Tibial artery (tissue), 4 donors: Measurements from ENCODE around the gene FGFR2.
A peak's percentile ranks its signal among the peaks of the same experiment; 100 is the strongest.

Experiments used
- DNase-seq, 2 donors: peaks; one replicate each; pipeline ENCODE4 v3.0.0-alpha.2; 2019
- H3K27ac ChIP-seq, 2 donors: fragments of 200-600 bp; sonication (generic) in 1 of 2; 1 replicate in 1 of 2; 2 replicates in 1 of 2; pipeline ENCODE4 v1.5.1; 2018 to 2019; ENCODE audit warnings: mild to moderate bottlenecking in 1 of 2
- H3K27me3 ChIP-seq, 2 donors: fragments of 200-600 bp; sonication (generic) in 1 of 2; one replicate each; pipeline versions ENCODE4 v1.5.1 to v1.6.0; 2016 to 2019
- H3K36me3 ChIP-seq, 3 donors: fragments of 200-600 bp; sonication (generic) in 2 of 3; one replicate each; pipeline ENCODE4 v1.5.1; 2016 to 2019; ENCODE audit warnings: mild to moderate bottlenecking in 2 of 3
- H3K4me1 ChIP-seq, 4 donors: fragments of 200-600 bp; sonication (generic) in 2 of 4; 1 replicate in 3 of 4; 2 replicates in 1 of 4; pipeline ENCODE4 v1.5.1; 2016 to 2019
- H3K4me3 ChIP-seq, 2 donors: fragments of 200-600 bp; sonication (generic) in 1 of 2; 1 replicate in 1 of 2; 2 replicates in 1 of 2; pipeline ENCODE4 v1.5.1; 2018 to 2019; ENCODE audit warnings: mild to moderate bottlenecking in 2 of 2
- H3K9me3 ChIP-seq, 3 donors: fragments of 200-600 bp; sonication (generic) in 1 of 3; one replicate each; pipeline ENCODE4 v1.5.1; 2016 to 2019
- CTCF ChIP-seq, 2 experiments: fragments of 200-600 bp in 1 of 2; fragments of 450-650 bp in 1 of 2; IDR thresholded peaks; one replicate each; pipeline ENCODE4 v1.5.1; 2017 to 2019; ENCODE audit warnings: antibody characterized with exemption in 2 of 2, mild to moderate bottlenecking in 1 of 2, moderate library complexity in 1 of 2
- intact Hi-C: fragments of 100-400 bp; cut with DNase I; formaldehyde crosslinking; loops from one replicate; pipeline ENCODE4 v1.15.0; 2023; ENCODE audit warnings: low total_unique reads

Gene FGFR2

DNA sequence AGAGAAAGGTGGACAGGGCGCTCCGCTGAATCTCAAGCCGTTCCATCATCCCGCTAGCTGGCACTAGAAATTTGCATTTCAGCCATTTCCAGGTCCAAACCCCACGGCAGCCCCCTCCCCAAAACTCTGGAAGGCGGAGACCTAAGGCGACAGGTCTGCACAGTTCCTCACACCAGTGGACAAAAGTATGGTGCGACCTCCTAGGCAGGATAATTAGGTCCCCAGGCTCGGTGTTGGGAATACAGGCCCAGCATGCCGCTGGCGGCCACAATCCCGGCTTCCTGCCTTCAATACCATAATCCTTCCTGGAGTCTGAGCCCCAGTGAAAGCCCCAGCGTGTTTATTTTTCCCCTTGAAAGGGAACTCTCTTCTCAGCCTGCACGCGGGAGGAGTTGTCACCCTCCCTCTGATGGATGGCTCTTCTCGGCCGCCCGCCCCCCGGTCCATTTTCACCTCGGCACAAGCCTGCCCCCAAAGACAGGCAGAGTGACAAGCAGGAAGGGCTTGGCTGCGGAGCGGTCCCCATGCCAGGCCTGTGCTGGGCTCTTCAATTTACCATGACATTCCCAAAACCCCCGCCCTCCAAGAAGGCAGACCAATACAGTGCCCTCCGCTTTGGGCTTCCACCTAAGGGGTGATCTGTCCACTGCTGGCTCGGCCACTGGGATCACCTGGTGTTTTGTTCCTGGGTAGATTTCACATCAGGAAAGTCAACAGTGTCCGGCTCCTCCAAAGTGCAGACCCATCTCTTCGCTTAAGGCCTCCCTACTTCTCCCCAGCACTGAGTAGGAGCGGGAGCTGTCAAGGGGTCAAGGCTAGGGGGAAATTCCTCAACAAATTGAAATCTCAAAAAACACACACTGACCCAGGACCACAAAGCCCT lies 2.2 kb downstream of the FGFR2 start:
- Histone ChIP-seq H3K4me1 (peaks cover 0 to 28% (median 13%) of the 10 kb centered on the region in 4 donors), H3K9me3 (no peaks in the 10 kb centered on the region), H3K4me3 (peak overlapping the region; percentile 62 to 65), H3K36me3 (peaks cover 0 to 6% (median 4%) of the 10 kb centered on the region in 3 donors), H3K27ac (peak overlapping the region; percentile 76 to 82), H3K27me3 (no peaks in the 10 kb centered on the region)
- TF ChIP-seq CTCF (IDR thresholded peaks at IDR 0.05) = no peak
- intact Hi-C loops = loop anchor here (5.0 kb wide), 2 partner anchors 139 to 259 kb away; no protein-coding TSS in a partner anchor
- DNase-seq = peak in 1 of 2 donors; percentile 47

DNA sequence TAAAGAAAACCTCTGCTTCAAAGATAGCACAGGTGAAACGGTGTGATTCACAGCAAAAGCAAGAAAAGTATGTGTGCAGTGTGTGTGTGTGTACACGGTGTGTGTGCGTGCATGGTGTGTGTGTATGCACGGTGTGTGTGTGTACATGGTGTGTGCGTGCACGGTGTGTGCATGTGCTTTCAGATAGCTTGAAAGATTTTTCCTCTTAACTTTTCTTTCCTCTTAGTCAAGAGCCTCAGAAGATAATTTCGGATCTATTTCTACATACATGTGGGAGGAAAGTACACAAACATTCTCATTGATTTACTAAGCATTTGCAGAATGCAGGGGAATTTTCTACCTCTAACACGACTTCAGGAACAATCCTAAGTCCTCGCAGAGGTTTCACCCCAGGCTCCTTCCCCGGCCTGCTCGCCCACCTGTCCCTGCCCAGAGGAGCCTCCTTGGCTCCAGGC lies 2.9 kb downstream of the FGFR2 start:
- H3K4me3 ChIP-seq = peak overlapping the region in 1 of 2 donors; percentile 62

GRCh38 chr10:121594623-121595350 lies 3.5 kb downstream of the FGFR2 start:
- intact Hi-C loops = loop anchor here (5.0 kb wide), 2 partner anchors 137 to 257 kb away; no protein-coding TSS in a partner anchor
- H3K27me3 ChIP-seq = no peaks in the 10 kb centered on the region
- no peak for TF ChIP-seq CTCF (IDR thresholded peaks at IDR 0.05)
- peaks cover 0 to 30% (median 13%) of the 10 kb centered on the region in 4 donors for H3K4me1 ChIP-seq
- no peaks in the 10 kb centered on the region for H3K9me3 ChIP-seq
- H3K36me3 ChIP-seq = peaks cover 0 to 6% (median 4%) of the 10 kb centered on the region in 3 donors
- H3K27ac ChIP-seq = peak overlapping the region in 1 of 2 donors; percentile 82
- no peak overlapping the region for H3K4me3 ChIP-seq
- DNase-seq = no peak

More for the DNA sequence above, 2.9 kb downstream of the FGFR2 start:
- TF ChIP-seq CTCF (IDR thresholded peaks at IDR 0.05) = no peak
- no peaks in the 10 kb centered on the region for H3K9me3 ChIP-seq
- DNase-seq = peak in 1 of 2 donors; percentile 40
- peaks cover 0 to 6% (median 4%) of the 10 kb centered on the region in 3 donors for H3K36me3 ChIP-seq
- intact Hi-C loops = loop anchor here (5.0 kb wide), 2 partner anchors 138 to 258 kb away; no protein-coding TSS in a partner anchor
- H3K27ac ChIP-seq = peak overlapping the region in 1 of 2 donors; percentile 82
- H3K4me1 ChIP-seq = peaks cover 0 to 30% (median 13%) of the 10 kb centered on the region in 4 donors
- H3K27me3 ChIP-seq = no peaks in the 10 kb centered on the region

GRCh38 chr10:121594076-121594475 lies 4.2 kb downstream of the FGFR2 start:
- Histone ChIP-seq H3K9me3 (no peaks in the 10 kb centered on the region), H3K36me3 (peaks cover 0 to 6% (median 4%) of the 10 kb centered on the region in 3 donors), H3K4me1 (peaks cover 0 to 30% (median 13%) of the 10 kb centered on the region in 4 donors), H3K4me3 (no peak overlapping the region), H3K27me3 (no peaks in the 10 kb centered on the region), H3K27ac (no peak overlapping the region)
- DNase-seq = no peak
- intact Hi-C loops = no loop called here
- TF ChIP-seq CTCF (IDR thresholded peaks at IDR 0.05) = no peak

GRCh38 chr10:121593281-121594075 lies 4.8 kb downstream of the FGFR2 start:
- no peak overlapping the region for H3K4me3 ChIP-seq
- intact Hi-C loops = no loop called here
- H3K27ac ChIP-seq = no peak overlapping the region
- H3K27me3 ChIP-seq = no peaks in the 10 kb centered on the region
- TF ChIP-seq CTCF (IDR thresholded peaks at IDR 0.05) = no peak
- H3K4me1 ChIP-seq = peaks cover 0 to 30% (median 13%) of the 10 kb centered on the region in 4 donors
- peak in 1 of 2 donors; percentile 9 for DNase-seq
- H3K9me3 ChIP-seq = no peaks in the 10 kb centered on the region
- peaks cover 0 to 6% (median 4%) of the 10 kb centered on the region in 3 donors for H3K36me3 ChIP-seq
